ENCODE results near the gene THADA. TPM values are rescaled to one million over a fixed set of nuclear protein-coding genes. Genes with fewer than 3 reads are reported as not detected.
A peak's percentile ranks its signal among the peaks of the same experiment; 100 is the strongest.

THADA gene
- total RNA-seq, 4 donors from 2014 or later = 32.5 to 41.6 (median 39.0) TPM

- TF ChIP-seq CTCF (IDR thresholded peaks at IDR 0.05) = no peak
- DNase-seq (ENCODE audit: low spot score) (no peak), ATAC-seq (ENCODE audit: low FRiP score) (no peak)
Observed at GRCh38 chr2:43314299-43314927, 281.4 kb downstream of the THADA start.

- ATAC-seq (ENCODE audit: low FRiP score) (no peak), DNase-seq (ENCODE audit: low spot score) (no peak)
- no peak for TF ChIP-seq CTCF (IDR thresholded peaks at IDR 0.05)
Observed at GRCh38 chr2:43313642-43314017, 282.2 kb downstream of the THADA start.

- no peak for ATAC-seq (ENCODE audit: low FRiP score)
- no peak for DNase-seq (ENCODE audit: low spot score)
- no peak for TF ChIP-seq CTCF (IDR thresholded peaks at IDR 0.05)
Observed at GRCh38 chr2:43312755-43313641, 282.8 kb downstream of the THADA start.

- TF ChIP-seq CTCF (IDR thresholded peaks at IDR 0.05) = no peak
- ATAC-seq (ENCODE audit: low FRiP score) (peak; percentile 71), DNase-seq (ENCODE audit: low spot score) (no peak)
Observed at GRCh38 chr2:43311276-43311675, 284.6 kb downstream of the THADA start.

- no peak for ATAC-seq (ENCODE audit: low FRiP score)
- no peak for TF ChIP-seq CTCF (IDR thresholded peaks at IDR 0.05)
Observed at GRCh38 chr2:43309935-43310334, 285.9 kb downstream of the THADA start.

GRCh38 chr2:43307973-43308372 is 287.9 kb downstream of the THADA start:
- no peak for TF ChIP-seq CTCF (IDR thresholded peaks at IDR 0.05)
- ATAC-seq (ENCODE audit: low FRiP score) (no peak), DNase-seq (ENCODE audit: low spot score) (no peak)

More at GRCh38 chr2:43309935-43310334, 285.9 kb downstream of the THADA start:
- DNase-seq (ENCODE audit: low spot score) = no peak

All from omental fat pad (tissue), 4 donors.